Trophoblast cell (in vitro differentiated cells and primary cell): ENCODE data around the gene CABP7.

Source experiments
- DNase-seq, 2 donors: peaks; one replicate each; pipeline ENCODE4 v3.0.0-alpha.2; 2016
- H2AFZ ChIP-seq: 2 replicates; pipeline ENCODE4 v1.6.1; 2013; ENCODE audit warnings: low read length, moderate library complexity, mild to moderate bottlenecking; ENCODE audit not compliant: insufficient read depth, poor library complexity
- H2AK5ac ChIP-seq: 2 replicates; pipeline ENCODE4 v1.6.1; 2013; ENCODE audit warnings: mild to moderate bottlenecking, low read length
- H2BK120ac ChIP-seq: 2 replicates; pipeline ENCODE4 v1.6.1; 2013; ENCODE audit warnings: low read length, mild to moderate bottlenecking, moderate library complexity; ENCODE audit not compliant: insufficient read depth, poor library complexity
- H2BK12ac ChIP-seq: 2 replicates; pipeline ENCODE4 v1.6.1; 2013; ENCODE audit warnings: mild to moderate bottlenecking, low read length, moderate library complexity
- H2BK5ac ChIP-seq: 2 replicates; pipeline ENCODE4 v1.6.1; 2013; ENCODE audit warnings: low read length, low read depth, moderate library complexity, mild to moderate bottlenecking; ENCODE audit not compliant: poor library complexity
- H3K14ac ChIP-seq: 2 replicates; pipeline ENCODE4 v1.6.1; 2013; ENCODE audit warnings: mild to moderate bottlenecking, low read length
- H3K18ac ChIP-seq: 2 replicates; pipeline ENCODE4 v1.6.1; 2013; ENCODE audit warnings: mild to moderate bottlenecking, low read length
- H3K23ac ChIP-seq: 2 replicates; pipeline ENCODE4 v1.6.1; 2013; ENCODE audit warnings: low read length
- H3K27ac ChIP-seq: 2 replicates; pipeline ENCODE4 v1.5.1; 2013; ENCODE audit warnings: low read depth, mild to moderate bottlenecking, inconsistent platforms, low read length, moderate library complexity
- H3K27me3 ChIP-seq: 2 replicates; pipeline ENCODE4 v1.6.1; 2013; ENCODE audit warnings: inconsistent platforms, mild to moderate bottlenecking, low read length, moderate library complexity; ENCODE audit not compliant: insufficient read depth
- H3K36me3 ChIP-seq, 2 experiments: 1 replicate in 1 of 2; 2 replicates in 1 of 2; pipeline ENCODE4 v1.6.1; 2013; ENCODE audit warnings: low read length in 2 of 2, mild to moderate bottlenecking in 2 of 2, moderate library complexity in 1 of 2; ENCODE audit not compliant: insufficient read depth in 2 of 2, control insufficient read depth in 1 of 2
- H3K4ac ChIP-seq: 2 replicates; pipeline ENCODE4 v1.6.1; 2013; ENCODE audit warnings: low read depth, mild to moderate bottlenecking, low read length, moderate library complexity
- H3K4me1 ChIP-seq, 2 experiments: 1 replicate in 1 of 2; 2 replicates in 1 of 2; pipeline ENCODE4 v1.6.1; 2013; ENCODE audit warnings: low read length in 2 of 2, mild to moderate bottlenecking in 2 of 2, moderate library complexity in 1 of 2; ENCODE audit not compliant: insufficient read depth in 2 of 2, control insufficient read depth in 1 of 2
- H3K4me2 ChIP-seq: 2 replicates; pipeline ENCODE4 v1.6.1; 2013; ENCODE audit warnings: inconsistent platforms, mild to moderate bottlenecking, low read length, moderate library complexity
- H3K4me3 ChIP-seq: 2 replicates; pipeline ENCODE4 v1.5.1; 2013; ENCODE audit warnings: mild to moderate bottlenecking, low read depth, low read length, inconsistent platforms
- H3K79me1 ChIP-seq: one replicate; pipeline ENCODE4 v1.6.1; 2013; ENCODE audit warnings: low read length
- H3K79me2 ChIP-seq: 2 replicates; pipeline ENCODE4 v1.6.1; 2013; ENCODE audit warnings: low read length, mild to moderate bottlenecking; ENCODE audit not compliant: control insufficient read depth, insufficient read depth, poor library complexity
- H3K9ac ChIP-seq: 2 replicates; pipeline ENCODE4 v1.6.1; 2013; ENCODE audit warnings: mild to moderate bottlenecking, low read length
- H3K9me3 ChIP-seq: 2 replicates; pipeline ENCODE4 v1.6.1; 2013; ENCODE audit warnings: low read depth, mild to moderate bottlenecking, control low read depth, inconsistent platforms, low read length; ENCODE audit not compliant: insufficient read depth
- H4K12ac ChIP-seq: 2 replicates; pipeline ENCODE4 v1.6.1; 2013; ENCODE audit warnings: low read depth, mild to moderate bottlenecking, low read length, moderate library complexity
- H4K8ac ChIP-seq: 2 replicates; pipeline ENCODE4 v1.6.1; 2013; ENCODE audit warnings: low read depth, mild to moderate bottlenecking, low read length, moderate library complexity
- H4K91ac ChIP-seq: one replicate; pipeline ENCODE4 v1.6.1; 2013; ENCODE audit warnings: low read depth, mild to moderate bottlenecking, low read length, moderate library complexity
- WGBS: extraction: QIAGEN DNeasy Blood & Tissue Kit; methylation state at CpG from one replicate; pipeline ENCODE4 v1.1.7; 2013; ENCODE audit warnings: missing lambda C conversion rate; ENCODE audit not compliant: insufficient read length, insufficient coverage; ENCODE audit errors: extremely low coverage; 5-methylcytosine and 5-hydroxymethylcytosine counted together

Gene CABP7

GRCh38 chr22:29729161-29729560 is 9.4 kb downstream of the CABP7 start:
- H3K79me2 ChIP-seq, result no peaks in the 10 kb centered on the region
- no peak overlapping the region for H4K8ac ChIP-seq

DNA sequence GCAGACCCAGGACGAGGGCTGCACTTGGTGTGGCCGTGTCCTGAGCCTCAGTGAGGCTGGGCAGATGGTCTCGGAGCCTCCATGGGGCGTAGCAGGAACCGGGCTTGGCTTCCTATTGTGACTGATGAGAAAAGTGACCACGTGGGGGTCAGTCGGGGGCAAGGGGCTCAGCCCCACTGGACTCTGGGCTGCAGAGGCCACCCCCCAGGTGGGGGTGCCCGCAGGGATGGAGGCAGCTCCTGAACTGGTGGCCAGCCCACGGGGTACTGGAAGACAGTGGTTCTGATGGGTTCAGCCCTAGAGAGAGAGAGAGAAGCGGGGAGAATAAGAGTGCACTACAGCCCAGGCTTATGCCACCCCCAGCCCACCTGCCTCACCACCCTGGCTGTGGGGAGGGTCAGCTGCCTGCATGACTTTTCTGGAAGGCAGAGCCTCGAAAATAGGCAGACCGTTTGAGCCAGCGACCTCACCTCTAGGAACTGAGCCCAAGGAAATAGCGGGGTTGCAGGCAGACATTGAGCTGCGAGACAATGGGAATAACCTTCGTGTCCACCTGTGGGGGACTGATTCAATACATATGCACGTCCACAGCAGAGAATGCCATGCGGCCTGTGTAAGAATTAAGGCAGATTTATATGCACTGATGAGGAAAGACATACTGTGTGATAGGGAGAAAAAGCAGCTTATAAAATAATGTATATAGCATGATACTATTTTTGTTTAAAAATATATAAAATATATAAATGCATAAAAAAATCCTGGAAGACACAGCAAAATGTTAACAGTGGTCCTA is 11.5 kb downstream of the CABP7 start:
- Histone ChIP-seq H2AFZ (no peak overlapping the region), H3K14ac (no peak overlapping the region), H3K27me3 (no peaks in the 10 kb centered on the region), H4K12ac (no peak overlapping the region), H4K8ac (no peak overlapping the region), H3K9me3 (no peaks in the 10 kb centered on the region), H3K18ac (no peak overlapping the region), H3K4ac (no peak overlapping the region), H3K4me2 (no peak overlapping the region), H3K27ac (no peak overlapping the region), H2BK5ac (no peak overlapping the region), H2BK12ac (no peak overlapping the region), H3K4me1 (no peaks in the 10 kb centered on the region), H3K79me1 (no peaks in the 10 kb centered on the region), H3K79me2 (no peaks in the 10 kb centered on the region), H4K91ac (no peak overlapping the region), H3K9ac (no peak overlapping the region), H3K4me3 (no peak overlapping the region), H2BK120ac (no peak overlapping the region), H3K23ac (no peak overlapping the region), H2AK5ac (no peak overlapping the region), H3K36me3 (peaks cover 0 to 2% of the 10 kb centered on the region in 2 experiments)
- WGBS, result no CpG with 5 or more reads among the region's 18 CpGs
- no peak for DNase-seq

More at GRCh38 chr22:29729161-29729560, 9.4 kb downstream of the CABP7 start:
- Histone ChIP-seq H4K12ac (no peak overlapping the region), H3K4ac (no peak overlapping the region), H3K27ac (no peak overlapping the region), H3K14ac (no peak overlapping the region), H3K4me3 (no peak overlapping the region), H3K18ac (no peak overlapping the region), H3K79me1 (no peaks in the 10 kb centered on the region), H3K9ac (no peak overlapping the region), H2BK12ac (no peak overlapping the region), H3K27me3 (no peaks in the 10 kb centered on the region), H3K4me2 (no peak overlapping the region), H3K36me3 (peaks cover 0 to 2% of the 10 kb centered on the region in 2 experiments), H4K91ac (no peak overlapping the region), H2BK5ac (no peak overlapping the region), H3K4me1 (no peaks in the 10 kb centered on the region), H2BK120ac (no peak overlapping the region), H2AFZ (no peak overlapping the region), H2AK5ac (no peak overlapping the region), H3K23ac (no peak overlapping the region), H3K9me3 (no peaks in the 10 kb centered on the region)
- no peak for DNase-seq
- no CpG with 5 or more reads among the region's 20 CpGs for WGBS

GRCh38 chr22:29732883-29733282 is 13.1 kb downstream of the CABP7 start:
- Histone ChIP-seq H3K79me1 (no peaks in the 10 kb centered on the region), H3K36me3 (peaks cover 0 to 3% of the 10 kb centered on the region in 2 experiments), H3K9ac (no peak overlapping the region), H3K27me3 (no peaks in the 10 kb centered on the region), H3K9me3 (no peaks in the 10 kb centered on the region), H3K4me1 (no peaks in the 10 kb centered on the region), H4K91ac (no peak overlapping the region), H2AK5ac (no peak overlapping the region), H2AFZ (no peak overlapping the region), H2BK12ac (no peak overlapping the region), H3K79me2 (no peaks in the 10 kb centered on the region), H3K14ac (no peak overlapping the region), H4K12ac (no peak overlapping the region), H3K4me3 (no peak overlapping the region), H2BK120ac (no peak overlapping the region), H3K27ac (no peak overlapping the region), H3K18ac (no peak overlapping the region), H3K23ac (no peak overlapping the region), H3K4ac (no peak overlapping the region), H3K4me2 (no peak overlapping the region), H2BK5ac (no peak overlapping the region), H4K8ac (no peak overlapping the region)
- no peak for DNase-seq
- no CpG with 5 or more reads among the region's 6 CpGs for WGBS

GRCh38 chr22:29733362-29734201 is 13.8 kb downstream of the CABP7 start:
- H3K14ac ChIP-seq, result no peak overlapping the region
- H3K79me2 ChIP-seq, result no peaks in the 10 kb centered on the region
- no peak overlapping the region for H2AFZ ChIP-seq
- H3K4me1 ChIP-seq, result no peaks in the 10 kb centered on the region
- H3K4ac ChIP-seq, result no peak overlapping the region
- no peak for DNase-seq
- H3K18ac ChIP-seq, result no peak overlapping the region
- no peaks in the 10 kb centered on the region for H3K27me3 ChIP-seq
- no CpG with 5 or more reads among the region's 19 CpGs for WGBS
- no peak overlapping the region for H3K4me3 ChIP-seq
- no peaks in the 10 kb centered on the region for H3K79me1 ChIP-seq
- no peak overlapping the region for H2BK12ac ChIP-seq
- no peak overlapping the region for H4K8ac ChIP-seq
- H3K27ac ChIP-seq, result no peak overlapping the region
- no peak overlapping the region for H4K91ac ChIP-seq
- peaks cover 0 to 3% of the 10 kb centered on the region in 2 experiments for H3K36me3 ChIP-seq
- no peaks in the 10 kb centered on the region for H3K9me3 ChIP-seq
- no peak overlapping the region for H2BK120ac ChIP-seq
- H3K9ac ChIP-seq, result no peak overlapping the region
- H3K23ac ChIP-seq, result no peak overlapping the region
- H2BK5ac ChIP-seq, result no peak overlapping the region
- no peak overlapping the region for H2AK5ac ChIP-seq
- no peak overlapping the region for H3K4me2 ChIP-seq
- no peak overlapping the region for H4K12ac ChIP-seq
